SK-N-SH (cell line): Measurements from ENCODE around the gene GRK5. TPM values are rescaled to one million over a fixed set of nuclear protein-coding genes. Genes with fewer than 3 reads are reported as not detected.
A peak's percentile ranks its signal among the peaks of the same experiment; 100 is the strongest.

ENCODE experiments used
- CTCF ChIA-PET: fragments of 300-600, 350-600 bp; formaldehyde crosslinking; extraction: SDS; loops from one replicate; lab custom pipeline; 2021; lab: Yijun Ruan, JAX
- POLR2A ChIA-PET: fragments of 350-600 bp; sonication (Branson Sonifier 250); formaldehyde crosslinking; extraction: SDS; loops from one replicate; lab custom pipeline; 2020; ENCODE audit warnings: antibody characterized with exemption, inconsistent platforms; lab: Yijun Ruan, JAX
- DNase-seq: peaks from one replicate; pipeline ENCODE4 v3.0.0; 2012
- H2AFZ ChIP-seq: fragments of 200-600 bp; sonication (generic); 2 replicates; pipeline ENCODE4 v1.8.1; 2016; ENCODE audit warnings: antibody characterized with exemption, mild to moderate bottlenecking, low read depth
- H3F3A ChIP-seq: fragments of 200-600 bp; sonication (generic); replicated peaks from 2 replicates; pipeline ENCODE3; 2016; ENCODE audit warnings: antibody characterized with exemption, mild to moderate bottlenecking; ENCODE audit not compliant: insufficient read depth
- H3K27ac ChIP-seq, 2 experiments: fragments of 200-500 bp in 1 of 2; fragments of 200-600 bp in 1 of 2; sonication (Bioruptor generic) in 1 of 2; sonication (generic), shearing (Covaris generic) in 1 of 2; 2 replicates each; pipeline versions ENCODE4 v1.5.1 to v1.6.1; 2014 to 2016; ENCODE audit warnings: low read depth in 2 of 2, inconsistent platforms in 1 of 2, low read length in 1 of 2, mild to moderate bottlenecking in 1 of 2, mixed read lengths in 1 of 2
- H3K27me3 ChIP-seq: fragments of 200-600 bp; sonication (generic), shearing (Covaris generic); 2 replicates; pipeline ENCODE4 v1.6.1; 2016; ENCODE audit warnings: mixed run types; ENCODE audit not compliant: insufficient read depth
- H3K36me3 ChIP-seq, 2 experiments: fragments of 200-500 bp in 1 of 2; fragments of 200-600 bp in 1 of 2; sonication (Bioruptor generic) in 1 of 2; sonication (generic) in 1 of 2; replicated peaks in 1 of 2; 2 replicates each; pipeline versions ENCODE3 to v1.5.1; 2014 to 2016; ENCODE audit warnings: low read length in 1 of 2, mild to moderate bottlenecking in 1 of 2; ENCODE audit not compliant: insufficient read depth in 2 of 2, control insufficient read depth in 1 of 2
- H3K4me1 ChIP-seq, 2 experiments: fragments of 200-500 bp in 1 of 2; fragments of 200-600 bp in 1 of 2; sonication (Bioruptor generic) in 1 of 2; sonication (generic), shearing (Covaris generic) in 1 of 2; 2 replicates each; pipeline versions ENCODE4 v1.5.1 to v1.6.1; 2014 to 2016; ENCODE audit warnings: low read depth in 1 of 2, low read length in 1 of 2, mixed run types in 1 of 2; ENCODE audit not compliant: insufficient read depth in 2 of 2, control insufficient read depth in 1 of 2
- H3K4me2 ChIP-seq: fragments of 200-600 bp; sonication (generic), shearing (Covaris generic); 2 replicates; pipeline ENCODE4 v1.6.1; 2017; ENCODE audit warnings: mixed run types
- H3K4me3 ChIP-seq, 2 experiments: fragments of 200-500 bp in 1 of 2; fragments of 200-600 bp in 1 of 2; sonication (Bioruptor generic) in 1 of 2; sonication (generic), shearing (Covaris generic) in 1 of 2; 2 replicates each; pipeline versions ENCODE4 v1.5.1 to v1.8.1; 2014 to 2016; ENCODE audit warnings: low read depth in 2 of 2, inconsistent platforms in 1 of 2, low read length in 1 of 2, mild to moderate bottlenecking in 1 of 2, mixed read lengths in 1 of 2, moderate library complexity in 1 of 2
- H3K79me2 ChIP-seq: fragments of 200-600 bp; sonication (generic); 2 replicates; pipeline ENCODE4 v1.8.1; 2017; ENCODE audit warnings: mild to moderate bottlenecking; ENCODE audit not compliant: insufficient read depth
- H3K9ac ChIP-seq: fragments of 200-600 bp; sonication (generic); 2 replicates; pipeline ENCODE4 v1.6.1; 2017; ENCODE audit warnings: mixed run types
- H3K9me2 ChIP-seq: fragments of 200-600 bp; sonication (generic); 2 replicates; pipeline ENCODE4 v1.6.1; 2017; ENCODE audit warnings: mixed run types
- H3K9me3 ChIP-seq: fragments of 200-600 bp; sonication (generic); 2 replicates; pipeline ENCODE4 v1.6.1; 2017; ENCODE audit warnings: mixed run types, mild to moderate bottlenecking, moderate library complexity
- H4K20me1 ChIP-seq: fragments of 200-600 bp; sonication (generic); 2 replicates; pipeline ENCODE4 v1.6.1; 2017; ENCODE audit warnings: mild to moderate bottlenecking, mixed run types; ENCODE audit not compliant: insufficient read depth
- CHD2 ChIP-seq: fragments of 150-350 bp; IDR thresholded peaks from 2 replicates; pipeline ENCODE4 v1.6.1; 2018; ENCODE audit warnings: low read length; ENCODE audit not compliant: partially characterized antibody
- EZH2phosphoT487 ChIP-seq: fragments of 200-600 bp; sonication (generic); IDR thresholded peaks from 2 replicates; pipeline ENCODE4 v1.6.1; 2017; ENCODE audit warnings: low read depth, mixed run types, mild to moderate bottlenecking, antibody characterized with exemption, moderate library complexity, borderline replicate concordance
- FOXM1 ChIP-seq: IDR thresholded peaks from 2 replicates; pipeline ENCODE4 v1.4.0; 2012; ENCODE audit warnings: low read depth, mild to moderate bottlenecking
- GABPA ChIP-seq: IDR thresholded peaks from 2 replicates; pipeline ENCODE4 v1.4.0; 2012; ENCODE audit warnings: low read depth, mild to moderate bottlenecking
- MEF2A ChIP-seq: IDR thresholded peaks from 2 replicates; pipeline ENCODE4 v1.4.0; 2012; ENCODE audit warnings: low read depth, borderline replicate concordance
- MXI1 ChIP-seq: IDR thresholded peaks from 2 replicates; pipeline ENCODE4 v1.6.1; 2012; ENCODE audit warnings: mild to moderate bottlenecking, low read depth, low read length, improper control_type of control experiment
- RAD21 ChIP-seq: IDR thresholded peaks from 2 replicates; pipeline ENCODE4 v1.6.1; 2012; ENCODE audit warnings: mild to moderate bottlenecking, low read length
- RCOR1 ChIP-seq: fragments of 150-350 bp; IDR thresholded peaks from 2 replicates; pipeline ENCODE4 v1.6.1; 2017; ENCODE audit warnings: antibody characterized with exemption, low read length
- REST ChIP-seq: IDR thresholded peaks from 2 replicates; pipeline ENCODE4 v1.6.1; 2012; ENCODE audit warnings: mild to moderate bottlenecking, low read depth, low read length, moderate library complexity
- RFX5 ChIP-seq: IDR thresholded peaks from 2 replicates; pipeline ENCODE4 v1.6.1; 2012; ENCODE audit warnings: mild to moderate bottlenecking, improper control_type of control experiment, low read length
- SMC3 ChIP-seq: IDR thresholded peaks from 2 replicates; pipeline ENCODE4 v1.6.1; 2012; ENCODE audit warnings: low read depth, low read length, improper control_type of control experiment
- TCF12 ChIP-seq: IDR thresholded peaks from 2 replicates; pipeline ENCODE4 v1.4.0; 2012
- USF1 ChIP-seq: IDR thresholded peaks from 2 replicates; pipeline ENCODE4 v1.4.0; 2012; ENCODE audit warnings: low read depth, borderline replicate concordance
- WGBS: methylation state at CpG from one replicate; pipeline ENCODE4 v1.1.6; 2017; ENCODE audit warnings: low lambda C conversion rate; 5-methylcytosine and 5-hydroxymethylcytosine counted together
- polyA plus RNA-seq, 3 experiments: library from polyadenylated mRNA; depleted of rRNA; stranded (reverse); fragments of >200 nt; gene quantifications; 2 replicates each; pipeline ENCODE4 v1.2.3, GENCODE V29; 2012

Gene GRK5
- polyA plus RNA-seq, 1 of the 3 experiments (the other 2 are of a cell fraction) = 12.1 TPM

- H2AFZ ChIP-seq = no peak overlapping the region; the same call in 1 of the 2 replicates
- no peak overlapping the region for H3K4me3 ChIP-seq
- H3K4me1 ChIP-seq = peaks cover 0 to 5% of the 10 kb centered on the region in 2 experiments; a peak in 1 of 4 replicates
- no peaks in the 10 kb centered on the region for H3K36me3 ChIP-seq
- WGBS = 57% methylated on average over 4 of the region's 4 CpGs
- TF ChIP-seq TCF12 = peak; percentile 35; the same call in 1 of the 2 replicates
- no peak for TF ChIP-seq RFX5
- ChIA-PET POLR2A (no interaction called here), CTCF (interaction anchor here (1.5 to 3.2 kb wide), 4 partner anchors 9 to 281 kb away, joined by 7 to 9 read pairs (median 8); partner anchors contain the start of gene GRK5)
- no peaks in the 10 kb centered on the region for H3F3A ChIP-seq
- no peaks in the 10 kb centered on the region for H3K79me2 ChIP-seq
- no peaks in the 10 kb centered on the region for H3K9me2 ChIP-seq
- H3K27ac ChIP-seq = no peak overlapping the region
- no peaks in the 10 kb centered on the region for H3K27me3 ChIP-seq
- H4K20me1 ChIP-seq = no peaks in the 10 kb centered on the region
- H3K4me2 ChIP-seq = no peak overlapping the region
- no peak overlapping the region for H3K9ac ChIP-seq
- no peak for DNase-seq
- H3K9me3 ChIP-seq = no peaks in the 10 kb centered on the region
These were observed 273.3 kb downstream of the GRK5 start for GRCh38 chr10:119480667-119481066.

- no peaks in the 10 kb centered on the region for H4K20me1 ChIP-seq
- H3K27me3 ChIP-seq = no peaks in the 10 kb centered on the region
- H3F3A ChIP-seq = no peaks in the 10 kb centered on the region
- no peak overlapping the region for H3K27ac ChIP-seq
- WGBS = 87% methylated on average over 12 of the region's 12 CpGs
- H3K4me2 ChIP-seq = no peak overlapping the region
- H3K4me1 ChIP-seq = peaks cover 0 to 5% of the 10 kb centered on the region in 2 experiments; a peak in 1 of 4 replicates
- no peaks in the 10 kb centered on the region for H3K9me3 ChIP-seq
- H2AFZ ChIP-seq = no peak overlapping the region
- DNase-seq = no peak
- no peak for TF ChIP-seq GABPA
- no peak for TF ChIP-seq SMC3
- TF ChIP-seq MEF2A = no peak
- TF ChIP-seq, all 33 proteins: peak for 0
- H3K9ac ChIP-seq = no peak overlapping the region
- H3K4me3 ChIP-seq = no peak overlapping the region
- ChIA-PET CTCF (interaction anchor here (1.0 to 3.2 kb wide), 4 partner anchors 11 to 282 kb away, joined by 3 to 9 read pairs (median 6); partner anchors contain the start of gene GRK5), POLR2A (no interaction called here)
- no peaks in the 10 kb centered on the region for H3K9me2 ChIP-seq
- H3K36me3 ChIP-seq = no peaks in the 10 kb centered on the region
- H3K79me2 ChIP-seq = no peaks in the 10 kb centered on the region
These were observed 274.5 kb downstream of the GRK5 start for GRCh38 chr10:119481781-119482426.

DNA sequence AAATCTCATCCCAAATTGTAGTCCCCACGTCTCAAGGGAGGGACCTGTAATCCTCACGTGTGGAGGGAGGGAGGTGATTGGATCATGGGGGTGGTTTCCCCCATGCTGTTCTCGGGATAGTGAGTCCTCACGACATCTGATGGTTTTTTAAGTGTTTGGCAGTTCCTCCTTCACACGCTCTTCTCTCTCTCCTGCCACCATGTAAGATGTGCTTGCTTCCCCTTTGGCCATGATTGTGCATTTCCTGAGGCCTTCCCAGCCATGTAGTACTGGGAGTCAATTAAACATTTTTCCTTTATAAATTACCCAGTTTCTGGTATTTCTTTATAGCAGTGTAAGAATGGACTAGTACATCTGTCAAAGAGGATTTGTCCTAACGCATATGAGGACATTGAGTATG, 275.6 kb downstream of the GRK5 start:
- Histone ChIP-seq H3K79me2 (no peaks in the 10 kb centered on the region), H3K27me3 (no peaks in the 10 kb centered on the region), H3K4me1 (peaks cover 0 to 5% of the 10 kb centered on the region in 2 experiments; a peak in 1 of 4 replicates), H3K9me3 (no peaks in the 10 kb centered on the region), H3K9ac (no peak overlapping the region), H4K20me1 (no peaks in the 10 kb centered on the region), H3K36me3 (no peaks in the 10 kb centered on the region), H3K9me2 (no peaks in the 10 kb centered on the region), H3K27ac (no peak overlapping the region), H3F3A (no peaks in the 10 kb centered on the region), H3K4me2 (no peak overlapping the region), H3K4me3 (no peak overlapping the region), H2AFZ (no peak overlapping the region)
- POLR2A ChIA-PET = no interaction called here
- TF ChIP-seq FOXM1 = no peak
- no peak for TF ChIP-seq REST
- no peak for TF ChIP-seq USF1
- no peak for TF ChIP-seq SMC3
- TF ChIP-seq EZH2phosphoT487 = no peak
- no peak for TF ChIP-seq MXI1
- TF ChIP-seq RAD21 = no peak
- no peak for TF ChIP-seq CHD2
- TF ChIP-seq RCOR1 = no peak
- CTCF ChIA-PET = no interaction called here
- DNase-seq = no peak
- 91% methylated on average over 6 of the region's 6 CpGs for WGBS
